Naive thymus-derived CD8-positive, alpha-beta T cell (primary cell): ENCODE data around the gene CUX1. TPM values are rescaled to one million over a fixed set of nuclear protein-coding genes. Genes with fewer than 3 reads are reported as not detected.

Experiments used
- ATAC-seq, 2 donors: fragments of 150-1000 bp; cut with Tn5 transposase in 1 of 2; sonication (Bioruptor Pico), chemical (Tn5 transposase) in 1 of 2; 1 replicate in 1 of 2; 2 replicates in 1 of 2; pipeline ENCODE4 v1.10.0; 2021; ENCODE audit warnings: mild to moderate bottlenecking in 2 of 2, moderate library complexity in 2 of 2
- POLR2A ChIA-PET: fragments of 350-600 bp; sonication (Branson Sonifier 250); formaldehyde crosslinking; loops from one replicate; lab custom pipeline; 2021; ENCODE audit warnings: antibody characterized with exemption; lab: Charles Lee
- DNase-seq, 10 donors: peaks; one replicate each; pipeline versions ENCODE4 v3.0.0 to v3.0.0-alpha.2; 2020 to 2022
- H3K27ac Mint-ChIP-seq, 10 donors: one replicate each; pipeline ENCODE4 v1.8.0; 2020 to 2022; ENCODE audit warnings: mild to moderate bottlenecking in 10 of 10, mixed read lengths in 10 of 10, moderate library complexity in 4 of 10, inconsistent platforms in 1 of 10
- H3K27me3 Mint-ChIP-seq, 5 donors: one replicate each; pipeline ENCODE4 v1.8.0; 2021 to 2022; ENCODE audit warnings: mixed read lengths in 5 of 5
- H3K36me3 Mint-ChIP-seq, 3 donors: one replicate each; pipeline ENCODE4 v1.8.0; 2020 to 2022; ENCODE audit warnings: mixed read lengths in 3 of 3, mild to moderate bottlenecking in 2 of 3, inconsistent platforms in 1 of 3
- H3K4me1 Mint-ChIP-seq, 4 donors: one replicate each; pipeline ENCODE4 v1.8.0; 2021 to 2022; ENCODE audit warnings: mixed read lengths in 4 of 4
- H3K4me3 Mint-ChIP-seq, 10 donors: one replicate each; pipeline ENCODE4 v1.8.0; 2020 to 2022; ENCODE audit warnings: mild to moderate bottlenecking in 10 of 10, mixed read lengths in 10 of 10, moderate library complexity in 6 of 10, inconsistent platforms in 1 of 10
- H3K9me3 Mint-ChIP-seq, 9 donors: one replicate each; pipeline ENCODE4 v1.8.0; 2020 to 2022; ENCODE audit warnings: mixed read lengths in 9 of 9, mild to moderate bottlenecking in 3 of 9, inconsistent platforms in 1 of 9, moderate library complexity in 1 of 9
- polyA plus RNA-seq, 3 donors: library from polyadenylated mRNA; unstranded; fragments of 300-500 nt; fragmentation: Illumina TruSeq; gene quantifications; one replicate each; pipeline ENCODE4 v1.2.3, GENCODE V29; 2021
- total RNA-seq, 8 experiments: library from RNA in 2 of 8; stranded (reverse) in 2 of 8; gene quantifications; one replicate each; pipeline ENCODE4 v1.2.3 and lab custom pipeline; 2021 to 2026

Gene CUX1, protein sequence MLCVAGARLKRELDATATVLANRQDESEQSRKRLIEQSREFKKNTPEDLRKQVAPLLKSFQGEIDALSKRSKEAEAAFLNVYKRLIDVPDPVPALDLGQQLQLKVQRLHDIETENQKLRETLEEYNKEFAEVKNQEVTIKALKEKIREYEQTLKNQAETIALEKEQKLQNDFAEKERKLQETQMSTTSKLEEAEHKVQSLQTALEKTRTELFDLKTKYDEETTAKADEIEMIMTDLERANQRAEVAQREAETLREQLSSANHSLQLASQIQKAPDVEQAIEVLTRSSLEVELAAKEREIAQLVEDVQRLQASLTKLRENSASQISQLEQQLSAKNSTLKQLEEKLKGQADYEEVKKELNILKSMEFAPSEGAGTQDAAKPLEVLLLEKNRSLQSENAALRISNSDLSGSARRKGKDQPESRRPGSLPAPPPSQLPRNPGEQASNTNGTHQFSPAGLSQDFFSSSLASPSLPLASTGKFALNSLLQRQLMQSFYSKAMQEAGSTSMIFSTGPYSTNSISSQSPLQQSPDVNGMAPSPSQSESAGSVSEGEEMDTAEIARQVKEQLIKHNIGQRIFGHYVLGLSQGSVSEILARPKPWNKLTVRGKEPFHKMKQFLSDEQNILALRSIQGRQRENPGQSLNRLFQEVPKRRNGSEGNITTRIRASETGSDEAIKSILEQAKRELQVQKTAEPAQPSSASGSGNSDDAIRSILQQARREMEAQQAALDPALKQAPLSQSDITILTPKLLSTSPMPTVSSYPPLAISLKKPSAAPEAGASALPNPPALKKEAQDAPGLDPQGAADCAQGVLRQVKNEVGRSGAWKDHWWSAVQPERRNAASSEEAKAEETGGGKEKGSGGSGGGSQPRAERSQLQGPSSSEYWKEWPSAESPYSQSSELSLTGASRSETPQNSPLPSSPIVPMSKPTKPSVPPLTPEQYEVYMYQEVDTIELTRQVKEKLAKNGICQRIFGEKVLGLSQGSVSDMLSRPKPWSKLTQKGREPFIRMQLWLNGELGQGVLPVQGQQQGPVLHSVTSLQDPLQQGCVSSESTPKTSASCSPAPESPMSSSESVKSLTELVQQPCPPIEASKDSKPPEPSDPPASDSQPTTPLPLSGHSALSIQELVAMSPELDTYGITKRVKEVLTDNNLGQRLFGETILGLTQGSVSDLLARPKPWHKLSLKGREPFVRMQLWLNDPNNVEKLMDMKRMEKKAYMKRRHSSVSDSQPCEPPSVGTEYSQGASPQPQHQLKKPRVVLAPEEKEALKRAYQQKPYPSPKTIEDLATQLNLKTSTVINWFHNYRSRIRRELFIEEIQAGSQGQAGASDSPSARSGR (N-terminal part only)
- total RNA-seq: 10 to 100 TPM; 61.4 to 66.2 TPM
- polyA plus RNA-seq: 10 to 100 TPM; 10.3 to 24.1 (median 14.4) TPM
- 36.2 to 87.4 (median 71.5) reads per million in 6 experiments for total RNA-seq (lab: John Stamatoyannopoulos, UW)

DNA sequence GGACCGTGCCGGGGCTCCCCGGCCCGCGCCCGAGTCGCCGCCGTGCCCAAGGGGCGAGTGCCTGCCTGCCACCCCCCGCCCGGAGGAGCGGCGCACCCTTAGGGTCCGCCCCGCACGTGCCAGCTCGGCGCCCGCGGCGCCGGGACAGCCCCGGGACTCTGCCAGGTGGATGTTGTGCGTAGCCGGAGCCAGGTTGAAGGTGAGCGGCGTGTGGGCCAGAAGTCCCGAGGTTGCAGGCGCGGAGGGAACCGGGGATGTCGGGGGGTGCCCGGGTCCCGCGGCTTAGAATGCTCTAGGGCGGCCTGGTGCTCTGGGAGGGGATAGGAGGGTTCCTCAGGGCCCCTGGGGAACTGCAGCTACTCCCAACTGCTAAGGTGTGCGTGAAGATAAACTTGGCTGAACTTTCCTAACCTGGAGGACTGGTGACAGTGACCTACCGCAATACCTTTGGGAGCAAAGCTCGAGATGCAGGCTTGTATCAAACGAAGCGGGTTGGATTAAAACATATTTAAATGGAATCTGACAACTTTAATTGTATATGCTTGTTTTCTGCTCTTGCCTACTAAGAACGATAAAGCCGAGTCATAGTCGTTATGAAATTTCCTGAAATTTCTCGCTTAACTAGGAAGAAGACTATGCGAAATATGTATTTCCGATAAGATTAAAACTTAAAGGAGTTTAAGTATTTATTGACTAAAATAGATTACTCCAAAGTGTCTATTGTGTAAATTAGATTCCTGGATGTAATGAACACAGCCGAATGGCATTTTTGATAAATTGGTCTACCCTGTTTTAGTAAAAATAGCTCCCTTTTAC, at the start of gene CUX1:
TSS of gene CUX1 (plus strand) at position 156 of the 816 bp plus-strand sequence. CDS start at position 170, 14 bp downstream.
- Mint-ChIP-seq H3K27ac (peak within 1 kb of the TSS in 6 of 10 donors; percentile 29 to 86 (median 82)), H3K4me3 (peak within 1 kb of the TSS; percentile 77 to 94 (median 85)), H3K36me3 (no peaks in the 10 kb centered on the region), H3K27me3 (no peaks in the 10 kb centered on the region), H3K9me3 (no peaks in the 10 kb centered on the region), H3K4me1 (peaks cover 20 to 42% (median 40%) of the 10 kb centered on the region in 4 donors)
- POLR2A ChIA-PET: interaction anchor here (0.5 to 3.2 kb wide), 5 partner anchors 16 to 123 kb away, joined by 3 to 17 read pairs (median 4); no protein-coding TSS in a partner anchor
- ATAC-seq (peak; percentile 21 to 31), DNase-seq (peak in 8 of 10 donors; percentile 10 to 44 (median 30))

DNA sequence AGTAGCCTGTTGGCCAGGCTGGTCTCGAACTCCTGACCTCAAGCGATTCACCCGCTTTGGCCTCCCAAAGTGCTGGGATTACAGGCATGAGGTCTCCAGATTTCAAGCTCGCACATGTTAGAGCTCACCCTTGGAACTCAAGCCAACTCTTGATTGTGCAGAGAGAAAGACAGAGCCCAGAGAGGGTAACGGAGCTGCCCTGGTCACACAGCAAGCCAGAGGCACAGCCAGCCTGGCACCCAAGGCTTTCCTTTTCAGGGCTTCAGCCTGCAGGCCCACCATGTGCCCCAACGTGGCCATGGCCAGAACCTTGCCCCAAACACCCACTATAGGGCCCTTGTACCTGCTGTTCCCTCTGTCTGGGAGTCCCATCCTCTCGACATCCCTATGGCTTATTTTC, 49.1 kb upstream of the CUX1 start:
- H3K4me1 Mint-ChIP-seq: peaks cover 0 to 4% (median 0%) of the 10 kb centered on the region in 4 donors
- no peaks in the 10 kb centered on the region for H3K9me3 Mint-ChIP-seq
- peaks cover 0 to 5% (median 3%) of the 10 kb centered on the region in 5 donors for H3K27me3 Mint-ChIP-seq
- no peak overlapping the region for H3K27ac Mint-ChIP-seq
- DNase-seq: no peak
- H3K36me3 Mint-ChIP-seq: no peaks in the 10 kb centered on the region
- no peak overlapping the region for H3K4me3 Mint-ChIP-seq
- ATAC-seq: no peak
- POLR2A ChIA-PET: interaction anchor here (0.6 to 0.7 kb wide), 2 partner anchors 9 to 31 kb away, joined by 3 read pairs; no protein-coding TSS in a partner anchor

GRCh38 chr7:101770466-101770865, 47.0 kb upstream of the CUX1 start:
- POLR2A ChIA-PET: no interaction called here
- Mint-ChIP-seq H3K4me1 (peaks cover 0 to 2% (median 0%) of the 10 kb centered on the region in 4 donors), H3K4me3 (no peak overlapping the region)

DNA sequence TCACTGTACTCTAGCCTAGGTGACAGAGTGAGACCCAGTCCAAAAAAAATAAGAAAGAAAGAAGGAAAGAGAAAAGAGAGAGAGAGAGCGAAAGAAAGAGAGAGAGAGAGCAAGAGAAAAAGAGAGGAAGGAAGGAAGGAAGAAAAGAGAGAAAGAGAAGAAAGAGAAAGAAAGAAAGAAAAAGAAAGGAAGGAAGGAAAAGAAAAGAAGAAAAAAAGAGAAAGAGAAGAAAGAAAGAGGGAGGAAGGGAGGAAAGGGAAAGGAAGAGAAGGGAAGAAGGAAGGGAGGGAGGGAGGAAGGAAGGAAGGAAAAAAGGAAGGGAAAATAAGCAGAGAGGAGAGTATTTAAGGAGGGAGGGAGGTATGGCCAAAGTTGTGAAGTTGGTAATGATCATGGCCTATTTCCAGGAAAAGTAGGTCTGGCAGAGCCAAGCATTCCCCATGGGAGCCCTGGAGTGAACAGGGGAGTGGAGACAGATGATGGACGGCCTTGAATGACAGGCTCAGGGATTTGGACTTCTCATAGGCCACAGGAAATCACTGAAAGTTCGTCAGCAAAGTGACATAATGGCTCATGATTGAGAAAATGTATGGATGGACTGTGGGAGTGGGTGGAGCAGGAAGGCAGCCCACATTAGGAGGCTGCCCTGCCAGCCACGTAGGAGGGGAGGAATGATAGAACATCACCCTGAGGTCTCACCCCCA, 44.8 kb upstream of the CUX1 start:
- Mint-ChIP-seq H3K27ac (no peak overlapping the region), H3K4me3 (no peak overlapping the region), H3K9me3 (no peaks in the 10 kb centered on the region), H3K36me3 (no peaks in the 10 kb centered on the region), H3K4me1 (peaks cover 0 to 2% (median 0%) of the 10 kb centered on the region in 4 donors), H3K27me3 (peaks cover 0 to 6% (median 4%) of the 10 kb centered on the region in 5 donors)
- ATAC-seq (no peak), DNase-seq (no peak)
- POLR2A ChIA-PET: no interaction called here

More at GRCh38 chr7:101770466-101770865, 47.0 kb upstream of the CUX1 start:
- ATAC-seq (no peak), DNase-seq (no peak)
- H3K9me3 Mint-ChIP-seq: no peaks in the 10 kb centered on the region
- peaks cover 0 to 6% (median 4%) of the 10 kb centered on the region in 5 donors for H3K27me3 Mint-ChIP-seq
- peak overlapping the region in 1 of 10 donors; percentile 35 for H3K27ac Mint-ChIP-seq
- H3K36me3 Mint-ChIP-seq: no peaks in the 10 kb centered on the region

- no peak overlapping the region for H3K27ac Mint-ChIP-seq
- H3K4me1 Mint-ChIP-seq: peaks cover 0 to 2% (median 0%) of the 10 kb centered on the region in 4 donors
- no peaks in the 10 kb centered on the region for H3K36me3 Mint-ChIP-seq
- no peak overlapping the region for H3K4me3 Mint-ChIP-seq
- DNase-seq: no peak
- peaks cover 0 to 8% (median 4%) of the 10 kb centered on the region in 5 donors for H3K27me3 Mint-ChIP-seq
- no peak for ATAC-seq
- POLR2A ChIA-PET: no interaction called here
- no peaks in the 10 kb centered on the region for H3K9me3 Mint-ChIP-seq
Observed at GRCh38 chr7:101775181-101775580, 42.2 kb upstream of the CUX1 start.

DNA sequence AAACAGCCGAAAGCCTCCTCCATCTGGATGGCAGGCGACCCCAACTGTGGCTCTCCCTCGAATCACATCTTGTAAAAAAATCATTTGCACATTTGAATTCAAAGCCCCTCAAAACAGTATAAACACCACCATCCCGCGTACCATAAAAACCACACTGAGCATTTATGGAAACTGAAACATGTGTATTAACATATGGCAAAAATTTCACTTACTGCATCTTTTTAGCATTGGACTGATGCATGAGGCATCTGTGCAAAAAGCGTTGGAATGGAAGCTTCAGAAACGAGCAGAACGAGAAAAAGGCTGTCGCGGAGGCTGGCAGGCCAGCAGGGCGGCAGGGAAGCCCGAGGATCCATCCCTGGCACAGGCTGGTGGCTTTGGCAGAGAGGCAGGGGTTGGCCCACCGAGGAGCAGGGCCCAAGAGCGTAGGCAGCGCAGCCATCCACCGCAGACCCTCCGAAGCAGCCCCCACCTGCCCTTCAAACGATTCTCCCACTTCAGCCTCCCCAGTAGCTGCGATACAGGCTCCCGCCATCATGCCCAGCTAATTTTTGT, 39.3 kb upstream of the CUX1 start:
- POLR2A ChIA-PET: no interaction called here
- H3K4me3 Mint-ChIP-seq: no peak overlapping the region

GRCh38 chr7:101779267-101779666, 38.2 kb upstream of the CUX1 start:
- Mint-ChIP-seq H3K36me3 (no peaks in the 10 kb centered on the region), H3K4me1 (peaks cover 0 to 5% (median under 1%) of the 10 kb centered on the region in 4 donors), H3K4me3 (no peak overlapping the region), H3K27me3 (peaks cover 0 to 2% (median 0%) of the 10 kb centered on the region in 5 donors), H3K9me3 (no peaks in the 10 kb centered on the region), H3K27ac (no peak overlapping the region)
- no peak for DNase-seq
- ATAC-seq: no peak
- POLR2A ChIA-PET: no interaction called here

More for the DNA sequence above, 39.3 kb upstream of the CUX1 start:
- peaks cover 0 to 5% (median 0%) of the 10 kb centered on the region in 5 donors for H3K27me3 Mint-ChIP-seq
- H3K9me3 Mint-ChIP-seq: no peaks in the 10 kb centered on the region
- H3K4me1 Mint-ChIP-seq: no peaks in the 10 kb centered on the region
- H3K36me3 Mint-ChIP-seq: no peaks in the 10 kb centered on the region
- H3K27ac Mint-ChIP-seq: no peak overlapping the region
- ATAC-seq (no peak), DNase-seq (no peak)

GRCh38 chr7:101780281-101780680, 37.1 kb upstream of the CUX1 start:
- Mint-ChIP-seq H3K36me3 (no peaks in the 10 kb centered on the region), H3K4me1 (peaks cover 2 to 10% (median 5%) of the 10 kb centered on the region in 4 donors), H3K9me3 (no peaks in the 10 kb centered on the region), H3K27me3 (peaks cover 0 to 2% (median 0%) of the 10 kb centered on the region in 5 donors), H3K27ac (no peak overlapping the region), H3K4me3 (no peak overlapping the region)
- POLR2A ChIA-PET: no interaction called here
- no peak for ATAC-seq
- no peak for DNase-seq

- ATAC-seq (no peak), DNase-seq (no peak)
- Mint-ChIP-seq H3K27ac (no peak overlapping the region), H3K4me1 (peaks cover 2 to 10% (median 5%) of the 10 kb centered on the region in 4 donors), H3K27me3 (peaks cover 0 to 2% (median 0%) of the 10 kb centered on the region in 5 donors), H3K36me3 (no peaks in the 10 kb centered on the region), H3K9me3 (no peaks in the 10 kb centered on the region), H3K4me3 (no peak overlapping the region)
- POLR2A ChIA-PET: no interaction called here
Observed at GRCh38 chr7:101781439-101781838, 36.0 kb upstream of the CUX1 start.

GRCh38 chr7:101782476-101782875, 35.0 kb upstream of the CUX1 start:
- Mint-ChIP-seq H3K27me3 (peaks cover 0 to 2% (median 0%) of the 10 kb centered on the region in 5 donors), H3K36me3 (no peaks in the 10 kb centered on the region), H3K4me1 (peaks cover 2 to 10% (median 5%) of the 10 kb centered on the region in 4 donors), H3K27ac (no peak overlapping the region), H3K9me3 (no peaks in the 10 kb centered on the region), H3K4me3 (no peak overlapping the region)
- no peak for ATAC-seq
- POLR2A ChIA-PET: no interaction called here
- DNase-seq: no peak
